BJ (cell line): ENCODE measurements around the gene GABRE. TPM values are rescaled to one million over a fixed set of nuclear protein-coding genes. Genes with fewer than 3 reads are reported as not detected.

ENCODE experiments used
- CTCF ChIA-PET: fragments of 350-600 bp; formaldehyde crosslinking; extraction: SDS; loops from one replicate; lab custom pipeline; 2021; ENCODE audit warnings: antibody characterized with exemption, inconsistent platforms; lab: Yijun Ruan, JAX
- POLR2A ChIA-PET: fragments of 300-600 bp; sonication (Branson Sonifier 250); formaldehyde crosslinking; extraction: SDS; loops from one replicate; lab custom pipeline; 2021; ENCODE audit warnings: antibody characterized with exemption; lab: Charles Lee
- DNase-seq: peaks from one replicate; pipeline ENCODE4 v3.0.0-alpha.2; 2011; ENCODE audit warnings: low read depth
- H3K27me3 ChIP-seq: 2 replicates; pipeline ENCODE4 v1.6.0; 2011; ENCODE audit warnings: low read length; ENCODE audit not compliant: control insufficient read depth, insufficient read depth
- H3K36me3 ChIP-seq: 2 replicates; pipeline ENCODE4 v1.5.1; 2011; ENCODE audit warnings: low read length; ENCODE audit not compliant: control insufficient read depth, insufficient read depth
- H3K4me3 ChIP-seq: 2 replicates; pipeline ENCODE4 v1.5.1; 2011; ENCODE audit warnings: low read depth, mild to moderate bottlenecking, control low read depth, low read length
- CTCF ChIP-seq: IDR thresholded peaks from 2 replicates; pipeline ENCODE4 v1.5.1; 2011; ENCODE audit warnings: low read depth, mild to moderate bottlenecking, control low read depth, inconsistent platforms, low read length, moderate library complexity; ENCODE audit not compliant: insufficient read depth
- polyA plus RNA-seq: library from polyadenylated mRNA; depleted of rRNA; stranded (reverse); fragments of >200 nt; gene quantifications from 2 replicates; pipeline ENCODE4 v1.2.3, GENCODE V29; 2011

GABRE gene
- polyA plus RNA-seq, 1 experiment, result 37.8 TPM

GRCh38 chrX:151977923-151978322 is 3.4 kb upstream of the GABRE start:
- ChIA-PET POLR2A (interaction anchor here (0.6 kb wide), 1 partner anchor 265 kb away, joined by 3 read pairs; no protein-coding TSS in a partner anchor), CTCF (no interaction called here)
- Histone ChIP-seq H3K27me3 (peaks cover 2% of the 10 kb centered on the region; the same call in 1 of the 2 replicates), H3K36me3 (no peaks in the 10 kb centered on the region), H3K4me3 (no peak overlapping the region)
- TF ChIP-seq CTCF, result no peak
- no peak for DNase-seq

GRCh38 chrX:151977009-151977408 is 2.5 kb upstream of the GABRE start:
- TF ChIP-seq CTCF, result no peak
- CTCF ChIA-PET, result no interaction called here
- Histone ChIP-seq H3K36me3 (no peaks in the 10 kb centered on the region), H3K27me3 (peaks cover 2% of the 10 kb centered on the region; the same call in 1 of the 2 replicates), H3K4me3 (no peak overlapping the region)
- DNase-seq, result no peak
- POLR2A ChIA-PET, result no interaction called here

- DNase-seq, result no peak
- ChIA-PET POLR2A (no interaction called here), CTCF (interaction anchor here (1.3 to 1.4 kb wide), 2 partner anchors 9 to 656 kb away, joined by 3 read pairs; no protein-coding TSS in a partner anchor)
- Histone ChIP-seq H3K4me3 (no peak overlapping the region), H3K36me3 (no peaks in the 10 kb centered on the region), H3K27me3 (peaks cover 2% of the 10 kb centered on the region; the same call in 1 of the 2 replicates)
- no peak for TF ChIP-seq CTCF
Measured at GRCh38 chrX:151975736-151976275, 1.3 kb upstream of the GABRE start.

- ChIA-PET CTCF (interaction anchor here (1.3 to 1.4 kb wide), 3 partner anchors 10 to 657 kb away, joined by 3 to 6 read pairs (median 3); no protein-coding TSS in a partner anchor), POLR2A (no interaction called here)
- peaks cover 2% of the 10 kb centered on the region; the same call in 1 of the 2 replicates for H3K27me3 ChIP-seq
- no peak for DNase-seq
- no peaks in the 10 kb centered on the region for H3K36me3 ChIP-seq
- no peak for TF ChIP-seq CTCF
- no peak overlapping the region for H3K4me3 ChIP-seq
Measured at GRCh38 chrX:151975228-151975593, 735 bp upstream of the GABRE start.

- CTCF ChIA-PET, result interaction anchor here (1.4 kb wide), 2 partner anchors 148 to 221 kb away, joined by 5 to 6 read pairs; no protein-coding TSS in a partner anchor
- POLR2A ChIA-PET, result interaction anchor here (2.1 kb wide), 1 partner anchor 148 kb away, joined by 6 read pairs; no protein-coding TSS in a partner anchor
- DNase-seq, result no peak
Measured at GRCh38 chrX:151973851-151974335, 583 bp downstream of the GABRE start.

More at GRCh38 chrX:151973851-151974335, 583 bp downstream of the GABRE start:
- H3K36me3 ChIP-seq, result peaks cover 6% of the 10 kb centered on the region; the same call in 1 of the 2 replicates
- H3K4me3 ChIP-seq, result peak overlapping the region; percentile 77
- TF ChIP-seq CTCF, result no peak
- H3K27me3 ChIP-seq, result peaks cover 2% of the 10 kb centered on the region; the same call in 1 of the 2 replicates
